Thyroid gland (tissue), 4 donors: Measurements from ENCODE around the gene ZBTB40. TPM values are rescaled to one million over a fixed set of nuclear protein-coding genes. Genes with fewer than 3 reads are reported as not detected.

Experiments used
- DNase-seq, 2 donors: peaks; one replicate each; pipeline ENCODE4 v3.0.0-alpha.2; 2019
- H3K27ac ChIP-seq, 3 donors: fragments of 200-600 bp; sonication (generic); 1 replicate in 2 of 3; 2 replicates in 1 of 3; pipeline ENCODE4 v1.5.1; 2016 to 2019; ENCODE audit warnings: mild to moderate bottlenecking in 1 of 3, moderate library complexity in 1 of 3
- H3K27me3 ChIP-seq: fragments of 200-600 bp; sonication (generic); one replicate; pipeline ENCODE4 v1.5.1; 2019
- H3K36me3 ChIP-seq, 2 donors: fragments of 200-600 bp; sonication (generic); one replicate each; pipeline ENCODE4 v1.5.1; 2016 to 2019
- H3K4me1 ChIP-seq, 2 donors: fragments of 200-600 bp; sonication (generic); one replicate each; pipeline ENCODE4 v1.5.1; 2017 to 2019
- H3K4me3 ChIP-seq, 3 donors: fragments of 200-600 bp; sonication (generic); replicated peaks in 1 of 3; 1 replicate in 2 of 3; 2 replicates in 1 of 3; pipeline ENCODE4 v1.5.1; 2016; ENCODE audit warnings: mild to moderate bottlenecking in 1 of 3
- H3K9me3 ChIP-seq: fragments of 200-600 bp; sonication (generic); one replicate; pipeline ENCODE4 v1.5.1; 2017
- POLR2A ChIP-seq, 2 donors: fragments of 450-650 bp; IDR thresholded peaks; one replicate each; pipeline ENCODE4 v1.6.1; 2017; ENCODE audit warnings: antibody characterized with exemption in 2 of 2, mild to moderate bottlenecking in 2 of 2, moderate library complexity in 1 of 2
- WGBS, 2 donors: methylation state at CpG; one replicate each; pipeline ENCODE4 v1.1.5; 2017; 5-methylcytosine and 5-hydroxymethylcytosine counted together
- intact Hi-C: fragments of 100-400 bp; cut with DNase I; formaldehyde crosslinking; loops from one replicate; pipeline ENCODE4 v1.15.1; 2023
- total RNA-seq, 4 donors: library from RNA; depleted of rRNA; stranded (reverse); fragments of >200 nt; gene quantifications; one replicate each; pipeline ENCODE4 v1.2.3, GENCODE V29; 2016
- TF ChIP-seq, protein P1 (sequence below), 6 experiments: fragments of 200-600 bp in 3 of 6; fragments of 450-650 bp in 3 of 6; sonication (generic) in 3 of 6; IDR thresholded peaks; one replicate each; pipeline ENCODE4 v1.5.1; 2016 to 2019; ENCODE audit warnings: antibody characterized with exemption in 6 of 6, mild to moderate bottlenecking in 2 of 6, inconsistent platforms in 1 of 6, moderate library complexity in 1 of 6

The ZBTB40 gene
- total RNA-seq, 4 donors from 2014 or later = 18.7 to 30.1 (median 23.8) TPM

DNA sequence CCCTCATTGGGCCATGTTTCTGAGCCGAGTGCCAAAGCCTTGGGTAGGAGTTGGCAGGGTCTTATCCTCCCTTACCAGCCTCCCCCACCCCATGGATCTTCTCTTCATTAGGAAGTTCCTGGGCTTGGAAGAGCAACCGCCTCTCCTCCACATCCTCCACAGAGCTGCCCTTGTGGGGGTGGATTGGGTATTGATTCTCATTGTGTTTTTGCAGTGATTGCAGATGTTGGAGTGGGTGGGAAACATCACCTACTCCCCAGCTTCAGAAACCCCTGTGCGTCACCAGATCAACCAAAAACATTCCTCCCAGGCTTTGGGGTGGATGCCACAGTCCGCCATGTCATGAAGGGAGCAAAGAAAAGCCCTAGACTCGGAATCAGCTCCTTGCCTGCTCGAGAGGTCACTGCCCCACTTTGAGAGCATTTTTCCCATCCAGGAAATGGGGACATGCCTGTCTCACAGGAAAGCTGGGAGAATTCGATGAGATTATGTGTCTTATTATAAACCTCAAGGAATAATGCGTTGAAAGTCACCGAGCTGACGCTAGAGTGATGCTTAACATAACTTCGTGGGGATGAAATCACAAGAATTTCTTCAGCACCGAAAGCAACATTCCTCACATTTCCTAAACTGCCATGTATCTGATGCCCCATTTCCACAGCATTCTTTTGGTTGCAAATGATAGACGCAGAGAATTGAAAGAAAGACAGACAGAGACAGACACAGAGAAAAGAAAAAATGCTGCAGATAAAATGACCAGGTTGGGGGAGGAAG lies 44.7 kb upstream of the ZBTB40 start:
- Histone ChIP-seq H3K9me3 (no peaks in the 10 kb centered on the region), H3K4me1 (no peaks in the 10 kb centered on the region), H3K4me3 (no peak overlapping the region), H3K36me3 (no peaks in the 10 kb centered on the region), H3K27ac (no peak overlapping the region), H3K27me3 (no peaks in the 10 kb centered on the region)
- 69 to 73% methylated on average over 13 of the region's 13 CpGs for WGBS, 2 donors
- TF ChIP-seq, protein P1, sequence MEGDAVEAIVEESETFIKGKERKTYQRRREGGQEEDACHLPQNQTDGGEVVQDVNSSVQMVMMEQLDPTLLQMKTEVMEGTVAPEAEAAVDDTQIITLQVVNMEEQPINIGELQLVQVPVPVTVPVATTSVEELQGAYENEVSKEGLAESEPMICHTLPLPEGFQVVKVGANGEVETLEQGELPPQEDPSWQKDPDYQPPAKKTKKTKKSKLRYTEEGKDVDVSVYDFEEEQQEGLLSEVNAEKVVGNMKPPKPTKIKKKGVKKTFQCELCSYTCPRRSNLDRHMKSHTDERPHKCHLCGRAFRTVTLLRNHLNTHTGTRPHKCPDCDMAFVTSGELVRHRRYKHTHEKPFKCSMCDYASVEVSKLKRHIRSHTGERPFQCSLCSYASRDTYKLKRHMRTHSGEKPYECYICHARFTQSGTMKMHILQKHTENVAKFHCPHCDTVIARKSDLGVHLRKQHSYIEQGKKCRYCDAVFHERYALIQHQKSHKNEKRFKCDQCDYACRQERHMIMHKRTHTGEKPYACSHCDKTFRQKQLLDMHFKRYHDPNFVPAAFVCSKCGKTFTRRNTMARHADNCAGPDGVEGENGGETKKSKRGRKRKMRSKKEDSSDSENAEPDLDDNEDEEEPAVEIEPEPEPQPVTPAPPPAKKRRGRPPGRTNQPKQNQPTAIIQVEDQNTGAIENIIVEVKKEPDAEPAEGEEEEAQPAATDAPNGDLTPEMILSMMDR (IDR thresholded peaks at IDR 0.05) = no peak
- TF ChIP-seq POLR2A (IDR thresholded peaks at IDR 0.05) = no peak
- DNase-seq = no peak
- intact Hi-C loops = loop anchor here (10.0 kb wide), 1 partner anchor 142 kb away; no protein-coding TSS in a partner anchor

DNA sequence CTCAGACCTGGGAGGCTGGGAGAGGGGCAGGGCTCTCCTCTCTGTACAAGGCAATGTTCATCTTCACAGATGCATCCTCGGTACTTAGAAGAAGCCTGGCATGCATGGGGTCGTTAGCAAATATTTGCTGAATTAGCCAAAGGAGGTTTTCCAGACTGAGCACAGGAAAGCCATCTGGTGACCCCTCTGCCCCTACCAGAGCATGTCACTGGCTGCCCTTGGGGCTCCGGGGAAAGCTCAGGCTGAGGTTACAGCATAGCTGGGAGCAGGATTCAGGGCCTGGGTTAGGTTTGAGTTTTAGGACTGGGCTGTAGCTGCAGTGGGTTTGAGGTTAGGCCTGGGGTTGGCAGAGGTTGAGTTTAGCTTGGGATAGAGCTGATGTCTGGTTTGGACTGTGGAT lies 43.4 kb upstream of the ZBTB40 start:
- intact Hi-C loops = loop anchor here (10.0 kb wide), 1 partner anchor 143 kb away; no protein-coding TSS in a partner anchor
- Histone ChIP-seq H3K27me3 (no peaks in the 10 kb centered on the region), H3K4me1 (peaks cover 5 to 8% of the 10 kb centered on the region in 2 donors), H3K36me3 (no peaks in the 10 kb centered on the region), H3K9me3 (no peaks in the 10 kb centered on the region), H3K4me3 (no peak overlapping the region), H3K27ac (no peak overlapping the region)
- no peak for DNase-seq
- TF ChIP-seq, protein P1 (IDR thresholded peaks at IDR 0.05) = no peak
- no peak for TF ChIP-seq POLR2A (IDR thresholded peaks at IDR 0.05)
- 53 to 60% methylated on average over 2 to 3 of the region's 3 CpGs for WGBS, 2 donors

DNA sequence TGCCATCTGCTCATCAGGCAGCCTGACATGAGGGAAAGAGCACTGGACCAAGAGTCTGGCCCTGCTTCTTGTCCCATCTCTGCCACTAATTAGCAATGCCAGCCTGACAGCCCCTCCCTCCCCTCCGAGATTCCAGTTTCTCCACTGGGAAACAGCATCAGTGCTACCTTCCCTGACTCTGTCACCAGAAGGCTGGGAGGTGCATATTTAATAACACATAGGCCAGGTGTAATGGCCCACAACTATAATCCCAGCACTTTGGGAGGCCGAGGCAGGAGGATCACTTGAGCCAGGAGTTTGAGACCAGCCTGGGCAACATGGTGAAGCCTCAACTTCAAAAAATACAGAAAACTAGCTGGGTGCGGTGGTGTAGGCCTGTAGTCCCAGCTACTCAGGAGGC lies 41.2 kb upstream of the ZBTB40 start:
- DNase-seq = no peak
- no peaks in the 10 kb centered on the region for H3K27me3 ChIP-seq
- no peaks in the 10 kb centered on the region for H3K9me3 ChIP-seq
- H3K4me3 ChIP-seq = no peak overlapping the region
- no peaks in the 10 kb centered on the region for H3K36me3 ChIP-seq
- no peak overlapping the region for H3K27ac ChIP-seq
- peaks cover 19 to 21% of the 10 kb centered on the region in 2 donors for H3K4me1 ChIP-seq
- intact Hi-C loops = loop anchor here (10.0 kb wide), 1 partner anchor 306 kb away; no protein-coding TSS in a partner anchor
- TF ChIP-seq POLR2A (IDR thresholded peaks at IDR 0.05) = no peak
- TF ChIP-seq, protein P1 (IDR thresholded peaks at IDR 0.05) = no peak
- WGBS, 2 donors = 93 to 98% methylated on average over 3 of the region's 3 CpGs

DNA sequence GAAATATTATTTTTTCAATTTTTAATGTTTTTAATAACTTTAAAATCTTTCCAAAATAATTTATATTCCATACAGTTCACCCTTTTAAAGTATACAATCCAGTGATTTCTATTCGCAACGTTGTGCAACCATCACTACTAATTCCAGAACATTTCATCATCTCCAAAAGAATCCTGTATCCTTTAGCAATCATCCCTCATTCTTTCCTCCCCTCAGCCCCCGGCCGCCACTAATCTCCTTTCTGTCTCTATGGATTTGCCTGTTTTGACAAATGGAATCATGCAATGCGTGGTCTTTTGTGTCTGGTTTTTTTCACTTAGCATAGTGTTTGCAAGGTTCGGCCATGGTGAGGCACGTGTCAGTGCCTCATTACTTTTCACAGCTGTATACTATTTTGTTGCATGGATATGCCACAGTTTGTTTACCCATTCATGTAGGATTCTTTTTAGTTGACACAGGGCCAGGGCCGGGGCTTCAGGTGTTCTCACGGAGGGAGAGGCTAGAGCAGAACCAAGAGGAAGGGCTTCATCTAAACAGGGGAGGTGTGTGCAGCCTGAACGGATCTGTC lies 40.6 kb upstream of the ZBTB40 start:
- no peaks in the 10 kb centered on the region for H3K27me3 ChIP-seq
- H3K27ac ChIP-seq = no peak overlapping the region
- H3K4me3 ChIP-seq = no peak overlapping the region
- intact Hi-C loops = loop anchor here (10.0 kb wide), 1 partner anchor 306 kb away; no protein-coding TSS in a partner anchor
- H3K9me3 ChIP-seq = no peaks in the 10 kb centered on the region
- H3K36me3 ChIP-seq = no peaks in the 10 kb centered on the region
- TF ChIP-seq, protein P1 (IDR thresholded peaks at IDR 0.05) = no peak
- TF ChIP-seq POLR2A (IDR thresholded peaks at IDR 0.05) = no peak
- WGBS, 2 donors = 90 to 92% methylated on average over 10 of the region's 10 CpGs
- no peak for DNase-seq
- peaks cover 19 to 21% of the 10 kb centered on the region in 2 donors for H3K4me1 ChIP-seq

DNA sequence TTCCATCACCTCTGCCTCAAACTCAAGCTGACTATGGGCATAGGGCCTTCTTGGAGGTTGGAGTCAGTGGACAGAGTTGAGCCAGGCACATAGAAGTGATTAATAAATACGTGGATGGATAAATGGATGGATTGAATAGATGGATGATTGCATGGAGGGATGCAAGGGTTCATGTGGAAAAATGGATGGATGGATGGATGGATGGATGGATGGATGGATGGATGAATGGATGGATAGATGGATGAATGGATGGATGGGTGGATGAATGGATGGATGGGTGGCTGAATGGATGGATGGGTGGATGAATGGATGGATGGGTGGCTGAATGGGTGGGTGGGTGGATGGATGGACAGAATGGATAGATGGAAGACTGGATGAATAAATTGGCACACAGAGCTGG lies 40.1 kb upstream of the ZBTB40 start:
- Histone ChIP-seq H3K4me1 (peaks cover 19 to 27% of the 10 kb centered on the region in 2 donors), H3K9me3 (no peaks in the 10 kb centered on the region), H3K36me3 (no peaks in the 10 kb centered on the region), H3K4me3 (no peak overlapping the region), H3K27me3 (no peaks in the 10 kb centered on the region), H3K27ac (no peak overlapping the region)
- no peak for DNase-seq
- WGBS, 2 donors = 98 to 100% methylated on average over 1 of the region's 1 CpG
- TF ChIP-seq, protein P1 (IDR thresholded peaks at IDR 0.05) = no peak
- TF ChIP-seq POLR2A (IDR thresholded peaks at IDR 0.05) = no peak
- intact Hi-C loops = loop anchor here (10.0 kb wide), 1 partner anchor 307 kb away; no protein-coding TSS in a partner anchor
